Measurements from ENCODE around the gene HPCA.
A peak's percentile ranks its signal among the peaks of the same experiment; 100 is the strongest.

Gene HPCA

GRCh38 chr1:32893198-32894018 is 7.1 kb downstream of the HPCA start:
- H2AK5ac ChIP-seq (ENCODE audit: low read length), result no peak overlapping the region
- H3K56ac ChIP-seq (ENCODE audit: low read length), result peak overlapping the region; percentile 80
- H4K8ac ChIP-seq (ENCODE audit: low read depth, low read length), result no peak overlapping the region
- no peaks in the 10 kb centered on the region for H3K79me1 ChIP-seq (ENCODE audit: low read length)
- H3K18ac ChIP-seq (ENCODE audit: low read length), result peak overlapping the region; percentile 18
- no peak overlapping the region for H4K5ac ChIP-seq (ENCODE audit: low read length)
- WGBS (ENCODE audit: extremely low coverage, insufficient coverage, low lambda C conversion rate), result no CpG with 5 or more reads among the region's 58 CpGs
- H3K4ac ChIP-seq (ENCODE audit: low read depth, low read length), result no peak overlapping the region
- no peaks in the 10 kb centered on the region for H3K79me2 ChIP-seq (ENCODE audit: control insufficient read depth, insufficient read depth, low read length)
- no peak overlapping the region for H2BK5ac ChIP-seq (ENCODE audit: low read length)
- no peaks in the 10 kb centered on the region for H3K4me1 ChIP-seq (ENCODE audit: control insufficient read depth, low read depth, low read length)
- no peak overlapping the region for H2BK120ac ChIP-seq (ENCODE audit: low read depth, low read length)
- no peak overlapping the region for H2BK15ac ChIP-seq (replicated peaks; ENCODE audit: low read depth)
- H3K4me2 ChIP-seq (ENCODE audit: low read length), result peak overlapping the region; percentile 57
- no peak overlapping the region for H3K27ac ChIP-seq (ENCODE audit: low read depth, low read length)
- no peak overlapping the region for H3K23ac ChIP-seq (ENCODE audit: low read length)
- no peaks in the 10 kb centered on the region for H3K36me3 ChIP-seq (ENCODE audit: control insufficient read depth, insufficient read depth, low read length)
- no peaks in the 10 kb centered on the region for H3K27me3 ChIP-seq (ENCODE audit: insufficient read depth, low read length, poor library complexity)
- H3K9ac ChIP-seq (ENCODE audit: low read length), result peak overlapping the region; percentile 61
- DNase-seq, result peak; percentile 75
- H3K4me3 ChIP-seq (ENCODE audit: low read length), result peak overlapping the region; percentile 40

DNA sequence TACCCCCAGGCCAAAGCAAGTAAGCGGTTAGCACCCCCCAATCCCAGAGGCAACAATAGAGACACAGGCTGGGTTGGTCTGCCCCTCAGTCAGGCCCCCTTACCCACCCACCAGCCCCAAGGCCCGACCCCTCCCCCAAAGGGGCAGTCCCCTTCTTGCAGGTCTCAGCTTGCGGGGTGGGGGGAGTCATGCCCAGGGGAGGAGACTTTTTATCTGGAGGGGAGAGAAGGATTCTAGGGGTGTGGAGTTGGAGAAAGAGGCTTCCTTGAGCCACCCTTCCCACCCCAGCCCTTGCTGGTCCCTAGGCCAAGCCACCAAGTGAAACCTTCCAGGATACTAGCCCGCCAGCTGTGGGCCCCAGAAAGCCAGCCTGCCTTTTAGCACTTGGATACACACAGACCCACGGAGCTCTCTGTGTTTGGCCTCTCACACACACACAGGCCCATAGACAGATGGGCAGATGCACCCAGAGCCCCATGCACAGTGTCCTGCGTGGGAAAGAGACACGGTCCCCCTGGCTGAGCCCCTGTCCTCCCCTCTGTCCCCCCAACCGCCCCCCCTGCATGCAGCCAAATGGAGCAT is 7.8 kb downstream of the HPCA start:
- Histone ChIP-seq H3K4me2 (ENCODE audit: low read length) (peak overlapping the region; percentile 50), H2BK120ac (ENCODE audit: low read depth, low read length) (no peak overlapping the region), H3K36me3 (ENCODE audit: control insufficient read depth, insufficient read depth, low read length) (no peaks in the 10 kb centered on the region), H2AK5ac (ENCODE audit: low read length) (no peak overlapping the region), H2BK5ac (ENCODE audit: low read length) (no peak overlapping the region), H3K56ac (ENCODE audit: low read length) (peak overlapping the region; percentile 80), H3K79me1 (ENCODE audit: low read length) (no peaks in the 10 kb centered on the region), H3K23ac (ENCODE audit: low read length) (no peak overlapping the region), H2BK15ac (replicated peaks; ENCODE audit: low read depth) (no peak overlapping the region), H3K4ac (ENCODE audit: low read depth, low read length) (no peak overlapping the region), H3K27ac (ENCODE audit: low read depth, low read length) (no peak overlapping the region), H3K4me1 (ENCODE audit: control insufficient read depth, low read depth, low read length) (no peaks in the 10 kb centered on the region), H3K27me3 (ENCODE audit: insufficient read depth, low read length, poor library complexity) (no peaks in the 10 kb centered on the region), H3K79me2 (ENCODE audit: control insufficient read depth, insufficient read depth, low read length) (no peaks in the 10 kb centered on the region), H3K4me3 (ENCODE audit: low read length) (no peak overlapping the region), H3K9ac (ENCODE audit: low read length) (peak overlapping the region; percentile 59), H4K5ac (ENCODE audit: low read length) (no peak overlapping the region), H4K8ac (ENCODE audit: low read depth, low read length) (no peak overlapping the region), H3K18ac (ENCODE audit: low read length) (peak overlapping the region; percentile 18)
- DNase-seq, result no peak
- WGBS (ENCODE audit: extremely low coverage, insufficient coverage, low lambda C conversion rate), result no CpG with 5 or more reads among the region's 8 CpGs

DNA sequence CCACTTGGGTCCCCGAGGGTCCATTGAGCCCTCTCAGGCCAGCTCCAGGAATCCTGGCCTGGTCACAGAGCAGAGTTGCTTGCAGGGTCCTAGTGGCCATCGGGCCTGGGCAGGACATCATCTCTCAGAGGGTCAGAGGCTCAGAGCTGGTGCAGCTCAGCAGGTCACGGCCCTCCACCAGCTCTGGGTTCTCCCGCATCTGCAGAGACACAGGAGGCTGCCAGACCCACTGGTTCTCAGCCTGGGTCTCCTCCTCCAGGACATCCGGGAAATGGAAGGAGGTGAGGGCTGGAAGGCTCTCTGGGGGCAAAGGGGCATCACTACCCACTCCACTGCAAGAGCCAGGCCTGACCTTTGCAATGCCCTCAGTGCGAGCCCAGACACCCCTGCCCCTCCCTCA is 8.4 kb downstream of the HPCA start:
- Histone ChIP-seq H2BK120ac (ENCODE audit: low read depth, low read length) (no peak overlapping the region), H3K4me3 (ENCODE audit: low read length) (no peak overlapping the region), H3K4me2 (ENCODE audit: low read length) (no peak overlapping the region), H3K23ac (ENCODE audit: low read length) (no peak overlapping the region), H3K56ac (ENCODE audit: low read length) (no peak overlapping the region), H2BK15ac (replicated peaks; ENCODE audit: low read depth) (no peak overlapping the region), H4K8ac (ENCODE audit: low read depth, low read length) (no peak overlapping the region), H3K4me1 (ENCODE audit: control insufficient read depth, low read depth, low read length) (no peaks in the 10 kb centered on the region), H4K5ac (ENCODE audit: low read length) (no peak overlapping the region), H3K27ac (ENCODE audit: low read depth, low read length) (no peak overlapping the region), H3K9ac (ENCODE audit: low read length) (no peak overlapping the region), H3K36me3 (ENCODE audit: control insufficient read depth, insufficient read depth, low read length) (no peaks in the 10 kb centered on the region), H3K27me3 (ENCODE audit: insufficient read depth, low read length, poor library complexity) (no peaks in the 10 kb centered on the region), H3K18ac (ENCODE audit: low read length) (no peak overlapping the region), H3K79me1 (ENCODE audit: low read length) (no peaks in the 10 kb centered on the region), H2BK5ac (ENCODE audit: low read length) (no peak overlapping the region), H3K79me2 (ENCODE audit: control insufficient read depth, insufficient read depth, low read length) (no peaks in the 10 kb centered on the region), H2AK5ac (ENCODE audit: low read length) (no peak overlapping the region), H3K4ac (ENCODE audit: low read depth, low read length) (no peak overlapping the region)
- no peak for DNase-seq
- WGBS (ENCODE audit: extremely low coverage, insufficient coverage, low lambda C conversion rate), result no CpG with 5 or more reads among the region's 6 CpGs

GRCh38 chr1:32895325-32896215 is 9.3 kb downstream of the HPCA start:
- Histone ChIP-seq H3K27me3 (ENCODE audit: insufficient read depth, low read length, poor library complexity) (peaks cover 2% of the 10 kb centered on the region), H3K23ac (ENCODE audit: low read length) (no peak overlapping the region), H2BK15ac (replicated peaks; ENCODE audit: low read depth) (no peak overlapping the region), H3K4me2 (ENCODE audit: low read length) (no peak overlapping the region), H2BK5ac (ENCODE audit: low read length) (no peak overlapping the region), H3K18ac (ENCODE audit: low read length) (no peak overlapping the region), H3K4ac (ENCODE audit: low read depth, low read length) (no peak overlapping the region), H3K79me1 (ENCODE audit: low read length) (no peaks in the 10 kb centered on the region), H3K56ac (ENCODE audit: low read length) (no peak overlapping the region), H3K4me1 (ENCODE audit: control insufficient read depth, low read depth, low read length) (no peaks in the 10 kb centered on the region), H3K9ac (ENCODE audit: low read length) (no peak overlapping the region), H3K36me3 (ENCODE audit: control insufficient read depth, insufficient read depth, low read length) (no peaks in the 10 kb centered on the region), H2AK5ac (ENCODE audit: low read length) (no peak overlapping the region), H4K8ac (ENCODE audit: low read depth, low read length) (no peak overlapping the region), H3K27ac (ENCODE audit: low read depth, low read length) (no peak overlapping the region), H2BK120ac (ENCODE audit: low read depth, low read length) (no peak overlapping the region), H3K79me2 (ENCODE audit: control insufficient read depth, insufficient read depth, low read length) (no peaks in the 10 kb centered on the region), H4K5ac (ENCODE audit: low read length) (no peak overlapping the region), H3K4me3 (ENCODE audit: low read length) (no peak overlapping the region)
- WGBS (ENCODE audit: extremely low coverage, insufficient coverage, low lambda C conversion rate), result no CpG with 5 or more reads among the region's 26 CpGs
- DNase-seq, result no peak

GRCh38 chr1:32896451-32896850 is 10.2 kb downstream of the HPCA start:
- Histone ChIP-seq H3K27me3 (ENCODE audit: insufficient read depth, low read length, poor library complexity) (peaks cover 5% of the 10 kb centered on the region), H3K79me1 (ENCODE audit: low read length) (no peaks in the 10 kb centered on the region), H2AK5ac (ENCODE audit: low read length) (no peak overlapping the region)

More at GRCh38 chr1:32896451-32896850, 10.2 kb downstream of the HPCA start:
- Histone ChIP-seq H4K5ac (ENCODE audit: low read length) (no peak overlapping the region), H3K79me2 (ENCODE audit: control insufficient read depth, insufficient read depth, low read length) (no peaks in the 10 kb centered on the region), H3K4me2 (ENCODE audit: low read length) (no peak overlapping the region), H3K27ac (ENCODE audit: low read depth, low read length) (no peak overlapping the region), H3K23ac (ENCODE audit: low read length) (no peak overlapping the region), H4K8ac (ENCODE audit: low read depth, low read length) (no peak overlapping the region), H3K4ac (ENCODE audit: low read depth, low read length) (no peak overlapping the region), H3K4me1 (ENCODE audit: control insufficient read depth, low read depth, low read length) (no peaks in the 10 kb centered on the region), H3K36me3 (ENCODE audit: control insufficient read depth, insufficient read depth, low read length) (no peaks in the 10 kb centered on the region), H3K9ac (ENCODE audit: low read length) (no peak overlapping the region), H3K18ac (ENCODE audit: low read length) (no peak overlapping the region), H3K56ac (ENCODE audit: low read length) (no peak overlapping the region), H2BK5ac (ENCODE audit: low read length) (no peak overlapping the region), H2BK15ac (replicated peaks; ENCODE audit: low read depth) (no peak overlapping the region), H2BK120ac (ENCODE audit: low read depth, low read length) (no peak overlapping the region), H3K4me3 (ENCODE audit: low read length) (no peak overlapping the region)
- no peak for DNase-seq
- no CpG with 5 or more reads among the region's 5 CpGs for WGBS (ENCODE audit: extremely low coverage, insufficient coverage, low lambda C conversion rate)

All from mesendoderm (in vitro differentiated cells).